Right renal pelvis (tissue), 4 donors: ENCODE measurements around the gene ZXDB. TPM values are rescaled to one million over a fixed set of nuclear protein-coding genes. Genes with fewer than 3 reads are reported as not detected.

Source experiments
- polyA plus RNA-seq, 4 donors: library from polyadenylated mRNA; unstranded; fragments of 120-200 nt; gene quantifications; one replicate each; pipeline ENCODE4 v1.2.1, GENCODE V29; 2013; ENCODE audit not compliant: insufficient read length in 4 of 4

Gene ZXDB
- polyA plus RNA-seq, 4 donors: 10.7 to 12.3 (median 11.2) TPM

Other genes starting within 250 kb of the ZXDB start
- gene NLRP2B, start 88.2 kb downstream of the ZXDB start, polyA plus RNA-seq: under 1 TPM in 2 of 4 donors, not detected in 2; 0.06 to 0.08 TPM